CD4-positive, alpha-beta T cell (primary cell): Measurements from ENCODE around the gene SLC1A3. TPM values are rescaled to one million over a fixed set of nuclear protein-coding genes. Genes with fewer than 3 reads are reported as not detected.

Source experiments
- ATAC-seq: fragments of 200-7000 bp; cut with Tn5 transposase; one replicate; pipeline ENCODE4 v1.10.0; 2022; ENCODE audit warnings: mild to moderate bottlenecking; ENCODE audit not compliant: poor library complexity
- CTCF ChIA-PET: fragments of 350-600 bp; sonication (Branson Sonifier 250); formaldehyde crosslinking; loops from one replicate; lab custom pipeline; 2021; ENCODE audit warnings: antibody characterized with exemption, inconsistent platforms; lab: Charles Lee
- POLR2A ChIA-PET: fragments of 350-600 bp; sonication (Branson Sonifier 250); formaldehyde crosslinking; loops from one replicate; lab custom pipeline; 2021; ENCODE audit warnings: antibody characterized with exemption, inconsistent platforms; lab: Charles Lee
- DNase-seq, 14 experiments: peaks; one replicate each; pipeline ENCODE4 v3.0.0-alpha.2; 2013 to 2020; ENCODE audit warnings: mixed read lengths in 2 of 14
- H3K27ac ChIP-seq, 2 donors: one replicate each; pipeline versions ENCODE4 v1.5.1 to v1.7.0; 2013; ENCODE audit warnings: low read length in 2 of 2, low read depth in 1 of 2, mild to moderate bottlenecking in 1 of 2
- H3K27me3 ChIP-seq, 2 experiments: 1 replicate in 1 of 2; 2 replicates in 1 of 2; pipeline versions ENCODE4 v1.6.1 to v1.7.0; 2013; ENCODE audit warnings: low read length in 2 of 2, control low read depth in 1 of 2, mild to moderate bottlenecking in 1 of 2, moderate library complexity in 1 of 2; ENCODE audit not compliant: insufficient read depth in 2 of 2, control insufficient read depth in 1 of 2
- H3K36me3 ChIP-seq: one replicate; pipeline ENCODE4 v1.6.1; 2013; ENCODE audit warnings: low read length, control low read depth; ENCODE audit not compliant: insufficient read depth
- H3K4me1 ChIP-seq: one replicate; pipeline ENCODE4 v1.6.1; 2013; ENCODE audit warnings: low read length, control low read depth; ENCODE audit not compliant: insufficient read depth
- H3K4me3 ChIP-seq: one replicate; pipeline ENCODE4 v1.5.1; 2013; ENCODE audit warnings: mild to moderate bottlenecking, low read length, moderate library complexity
- H3K9me3 ChIP-seq, 2 experiments: 1 replicate in 1 of 2; 2 replicates in 1 of 2; pipeline versions ENCODE4 v1.6.1 to v1.7.0; 2013; ENCODE audit warnings: low read length in 2 of 2, mild to moderate bottlenecking in 2 of 2, control low read depth in 1 of 2, moderate library complexity in 1 of 2; ENCODE audit not compliant: control insufficient read depth in 1 of 2, insufficient read depth in 1 of 2
- H3K27ac Mint-ChIP-seq: one replicate; pipeline ENCODE4 v1.8.0; 2020; ENCODE audit warnings: mixed read lengths
- H3K27me3 Mint-ChIP-seq: one replicate; pipeline ENCODE4 v1.8.0; 2021; ENCODE audit warnings: mixed read lengths
- H3K36me3 Mint-ChIP-seq: one replicate; pipeline ENCODE4 v1.8.0; 2021; ENCODE audit warnings: low read depth, mixed read lengths
- H3K4me1 Mint-ChIP-seq: one replicate; pipeline ENCODE4 v1.8.0; 2021; ENCODE audit warnings: low read depth, mixed read lengths
- H3K4me3 Mint-ChIP-seq: one replicate; pipeline ENCODE4 v1.8.0; 2020; ENCODE audit warnings: mild to moderate bottlenecking, mixed read lengths
- H3K9me3 Mint-ChIP-seq: one replicate; pipeline ENCODE4 v1.8.0; 2020; ENCODE audit warnings: mixed read lengths
- CTCF ChIP-seq: fragments of 200-600 bp; IDR thresholded peaks from one replicate; pipeline ENCODE4 v1.8.0; 2022; ENCODE audit warnings: antibody characterized with exemption, mild to moderate bottlenecking
- intact Hi-C, 2 experiments: fragments of 100-400 bp; cut with DNase I in 1 of 2; cut with micrococcal nuclease in 1 of 2; formaldehyde crosslinking; loops; one replicate each; pipeline versions ENCODE4 v1.15.1 to v1.9.0; 2023 to 2025; cut with DNase I, micrococcal nuclease
- total RNA-seq, 174 experiments: library from RNA in 2 of 174; stranded (reverse) in 2 of 174; gene quantifications; one replicate each; pipeline ENCODE4 v1.2.3 and lab custom pipeline; 2021 to 2026

SLC1A3 gene
- total RNA-seq, 2 experiments from 2014 or later: not detected

GRCh38 chr5:36704131-36704530, 97.7 kb downstream of the SLC1A3 start:
- Mint-ChIP-seq H3K4me3 (no peak overlapping the region), H3K27ac (no peak overlapping the region), H3K27me3 (peaks cover 6% of the 10 kb centered on the region), H3K36me3 (peaks cover 19% of the 10 kb centered on the region), H3K4me1 (no peaks in the 10 kb centered on the region), H3K9me3 (peaks cover 2% of the 10 kb centered on the region)
- H3K9me3 ChIP-seq: no peaks in the 10 kb centered on the region
- CTCF ChIA-PET: no interaction called here
- TF ChIP-seq CTCF: no peak
- H3K36me3 ChIP-seq: no peaks in the 10 kb centered on the region
- H3K4me1 ChIP-seq: no peaks in the 10 kb centered on the region
- H3K4me3 ChIP-seq: no peak overlapping the region
- H3K27me3 ChIP-seq: no peaks in the 10 kb centered on the region
- intact Hi-C loops: no loop called here
- no peak for ATAC-seq
- no peak for DNase-seq
- POLR2A ChIA-PET: no interaction called here
- no peak overlapping the region for H3K27ac ChIP-seq

- H3K4me1 Mint-ChIP-seq: no peaks in the 10 kb centered on the region
- peaks cover 20% of the 10 kb centered on the region for H3K36me3 Mint-ChIP-seq
- ChIA-PET POLR2A (no interaction called here), CTCF (no interaction called here)
- no peak overlapping the region for H3K4me3 Mint-ChIP-seq
- DNase-seq: no peak
- Histone ChIP-seq H3K4me3 (no peak overlapping the region), H3K27me3 (no peaks in the 10 kb centered on the region), H3K27ac (no peak overlapping the region), H3K4me1 (no peaks in the 10 kb centered on the region), H3K9me3 (no peaks in the 10 kb centered on the region), H3K36me3 (no peaks in the 10 kb centered on the region)
- TF ChIP-seq CTCF: no peak
- no peak overlapping the region for H3K27ac Mint-ChIP-seq
- peaks cover 2% of the 10 kb centered on the region for H3K9me3 Mint-ChIP-seq
- peaks cover 6% of the 10 kb centered on the region for H3K27me3 Mint-ChIP-seq
- intact Hi-C loops: no loop called here
- ATAC-seq: no peak
Measured at GRCh38 chr5:36705055-36705454, 98.6 kb downstream of the SLC1A3 start.

- no peak for TF ChIP-seq CTCF
- Histone ChIP-seq H3K9me3 (no peaks in the 10 kb centered on the region), H3K4me1 (no peaks in the 10 kb centered on the region), H3K4me3 (no peak overlapping the region), H3K36me3 (no peaks in the 10 kb centered on the region), H3K27me3 (no peaks in the 10 kb centered on the region), H3K27ac (no peak overlapping the region)
- Mint-ChIP-seq H3K27me3 (no peaks in the 10 kb centered on the region), H3K4me3 (no peak overlapping the region), H3K36me3 (peaks cover 20% of the 10 kb centered on the region), H3K27ac (no peak overlapping the region), H3K4me1 (no peaks in the 10 kb centered on the region), H3K9me3 (peaks cover 2% of the 10 kb centered on the region)
- DNase-seq: no peak
- ATAC-seq: no peak
- CTCF ChIA-PET: interaction anchor here (1.2 kb wide), 1 partner anchor 10 kb away, joined by 3 read pairs; no protein-coding TSS in a partner anchor
- intact Hi-C loops: no loop called here
- POLR2A ChIA-PET: no interaction called here
Measured at GRCh38 chr5:36706662-36707061, 100.3 kb downstream of the SLC1A3 start.
